ENCODE measurements around the gene RBM12.

Gene RBM12

GRCh38 chr20:35638751-35639150 is 25.9 kb downstream of the RBM12 start:
- FAIRE-seq (no peak), DNase-seq (ENCODE audit: insufficient read length, low spot score) (no peak)
- TF ChIP-seq CTCF (IDR thresholded peaks at IDR 0.05; ENCODE audit: insufficient read depth, missing control alignments): no peak

- FAIRE-seq: no peak
Observed at GRCh38 chr20:35637276-35637675, 27.4 kb downstream of the RBM12 start.

GRCh38 chr20:35636095-35636494 is 28.6 kb downstream of the RBM12 start:
- FAIRE-seq: no peak
- DNase-seq (ENCODE audit: insufficient read length, low spot score): no peak
- no peak for TF ChIP-seq CTCF (IDR thresholded peaks at IDR 0.05; ENCODE audit: insufficient read depth, missing control alignments)

More at GRCh38 chr20:35637276-35637675, 27.4 kb downstream of the RBM12 start:
- no peak for DNase-seq (ENCODE audit: insufficient read length, low spot score)
- TF ChIP-seq CTCF (IDR thresholded peaks at IDR 0.05; ENCODE audit: insufficient read depth, missing control alignments): no peak

GRCh38 chr20:35635652-35636051 is 29.0 kb downstream of the RBM12 start:
- FAIRE-seq: no peak
- TF ChIP-seq CTCF (IDR thresholded peaks at IDR 0.05; ENCODE audit: insufficient read depth, missing control alignments): no peak
- no peak for DNase-seq (ENCODE audit: insufficient read length, low spot score)

- DNase-seq (ENCODE audit: insufficient read length, low spot score) (no peak), FAIRE-seq (no peak)
- no peak for TF ChIP-seq CTCF (IDR thresholded peaks at IDR 0.05; ENCODE audit: insufficient read depth, missing control alignments)
Observed at GRCh38 chr20:35632539-35633115, 32.1 kb downstream of the RBM12 start.

GRCh38 chr20:35630636-35631035 is 34.1 kb downstream of the RBM12 start:
- FAIRE-seq (no peak), DNase-seq (ENCODE audit: insufficient read length, low spot score) (no peak)
- no peak for TF ChIP-seq CTCF (IDR thresholded peaks at IDR 0.05; ENCODE audit: insufficient read depth, missing control alignments)

GRCh38 chr20:35629427-35630145 is 35.1 kb downstream of the RBM12 start:
- FAIRE-seq (no peak), DNase-seq (ENCODE audit: insufficient read length, low spot score) (no peak)
- TF ChIP-seq CTCF (IDR thresholded peaks at IDR 0.05; ENCODE audit: insufficient read depth, missing control alignments): no peak

All from D721Med (cell line).